HCT116 (cell line): ENCODE data around the gene KRTCAP3.

ENCODE experiments used
- EZH2 ChIP-seq: fragments of 200-600 bp; sonication (generic); IDR thresholded peaks from 2 replicates; pipeline ENCODE4 v1.6.1; 2017; ENCODE audit warnings: antibody characterized with exemption, mixed run types
- EZH2phosphoT487 ChIP-seq: fragments of 200-600 bp; IDR thresholded peaks from 2 replicates; pipeline ENCODE4 v1.6.1; 2018; ENCODE audit warnings: antibody characterized with exemption, borderline replicate concordance
- POLR2AphosphoS5 ChIP-seq: IDR thresholded peaks from 2 replicates; pipeline ENCODE4 v1.6.1; 2011; ENCODE audit warnings: mild to moderate bottlenecking, low read depth, low read length, moderate library complexity
- ZNF274 ChIP-seq: fragments of 200-500 bp; sonication (Bioruptor generic); IDR thresholded peaks from 2 replicates; pipeline ENCODE4 v1.6.1; 2014; ENCODE audit warnings: mild to moderate bottlenecking, low read depth, low read length, inconsistent platforms

DNA sequence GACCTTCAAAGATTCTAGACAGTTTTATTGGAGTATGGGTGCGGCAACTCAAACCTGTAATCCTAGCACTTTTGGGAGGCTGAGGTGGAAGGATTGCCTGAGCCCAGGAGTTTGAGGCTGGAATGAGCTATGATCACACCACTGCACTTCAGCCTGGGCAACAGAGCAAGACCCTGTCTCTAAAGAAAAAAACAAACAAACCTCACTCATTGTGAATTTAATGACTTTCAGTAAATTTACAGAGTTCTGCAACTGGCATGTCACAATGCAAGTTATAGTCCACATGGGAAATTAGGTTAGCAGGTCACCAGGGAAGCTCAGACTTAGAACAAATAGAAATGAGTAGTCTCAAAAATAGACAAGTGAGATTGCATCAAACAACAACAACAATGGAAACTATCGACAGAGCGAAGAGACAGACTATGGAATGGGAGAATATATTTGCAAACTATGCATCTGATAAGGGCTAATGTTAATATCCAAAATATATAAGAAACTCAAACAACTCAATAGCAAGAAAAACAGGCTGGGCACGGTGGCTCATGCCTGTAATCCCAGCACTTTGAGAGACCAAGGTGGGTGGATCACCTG, 20.4 kb upstream of the KRTCAP3 start:
- TF ChIP-seq POLR2AphosphoS5 (no peak), EZH2 (no peak), EZH2phosphoT487 (no peak), ZNF274 (no peak)
